HG02798 (cell line): Measurements from ENCODE around the gene PYGB.
A peak's percentile ranks its signal among the peaks of the same experiment; 100 is the strongest.

ENCODE experiments used
- ATAC-seq: cut with Tn5 transposase; IDR thresholded peaks from one replicate; pipeline ENCODE4 v1.9.1; 2021; ENCODE audit warnings: mild to moderate bottlenecking; ENCODE audit not compliant: unreplicated experiment, poor library complexity

Gene PYGB

DNA sequence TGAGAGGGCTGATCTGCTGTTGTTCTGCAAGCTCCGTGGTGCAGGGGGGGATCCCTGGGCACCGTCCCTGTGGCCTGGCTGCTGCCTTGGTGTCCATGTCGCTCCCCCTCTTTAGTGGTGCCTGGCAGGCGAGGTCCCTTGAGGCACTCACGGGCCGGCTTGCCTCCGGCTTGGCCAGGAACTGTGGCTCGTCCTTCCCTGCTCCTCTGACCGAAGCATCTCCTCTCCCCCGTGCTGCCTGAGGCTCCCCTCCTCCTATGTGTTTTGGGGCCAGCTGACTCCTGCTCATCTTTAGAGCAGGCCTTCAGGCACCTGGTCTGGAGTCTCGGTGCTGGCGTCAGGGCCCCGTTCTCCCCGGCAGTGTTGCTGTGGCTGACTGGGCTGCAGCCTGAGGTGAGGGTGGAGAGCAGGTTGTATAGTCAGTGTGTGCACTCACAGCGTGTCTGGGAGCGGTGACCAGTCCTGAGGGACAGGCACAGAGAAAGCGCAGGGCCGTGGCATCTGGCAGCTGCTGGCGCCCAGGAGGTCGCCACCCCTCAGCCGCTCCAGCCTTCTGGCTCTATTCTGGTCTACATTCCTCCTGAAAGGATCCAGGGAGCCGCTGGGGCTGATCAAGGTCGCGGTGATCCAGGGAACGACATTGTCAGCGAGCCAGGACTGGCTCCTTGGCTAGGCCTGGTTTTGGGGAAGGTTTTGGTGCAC, 43.7 kb downstream of the PYGB start:
- ATAC-seq = no peak

DNA sequence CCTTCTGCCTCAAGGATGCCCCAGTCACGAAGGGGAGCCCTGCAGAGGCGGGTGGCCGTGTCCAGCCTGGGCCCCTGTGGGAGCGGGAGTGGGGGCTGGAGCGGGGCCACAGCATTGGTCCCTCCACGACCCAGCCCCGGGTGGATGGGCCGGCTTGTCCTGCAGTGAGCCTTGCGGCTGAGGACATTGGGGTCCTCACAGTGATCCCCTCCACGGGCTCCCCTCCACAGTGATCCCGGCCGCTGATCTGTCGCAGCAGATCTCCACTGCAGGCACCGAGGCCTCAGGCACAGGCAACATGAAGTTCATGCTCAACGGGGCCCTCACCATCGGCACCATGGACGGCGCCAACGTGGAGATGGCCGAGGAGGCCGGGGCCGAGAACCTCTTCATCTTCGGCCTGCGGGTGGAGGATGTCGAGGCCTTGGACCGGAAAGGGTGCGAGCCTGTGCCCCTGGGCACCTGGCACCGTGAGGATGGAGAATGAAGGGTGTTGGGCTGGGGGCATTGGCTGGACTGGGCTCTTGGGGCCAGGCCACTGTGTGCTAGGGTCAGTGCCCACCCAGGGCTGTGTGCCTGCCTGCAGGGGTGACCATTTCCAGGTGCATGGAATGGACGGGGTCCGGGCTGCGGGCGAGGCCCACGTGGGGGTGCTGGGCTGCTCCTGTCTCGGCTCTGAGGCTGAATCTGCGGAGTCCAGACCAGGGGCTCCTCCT, 44.4 kb downstream of the PYGB start:
- no peak for ATAC-seq

DNA sequence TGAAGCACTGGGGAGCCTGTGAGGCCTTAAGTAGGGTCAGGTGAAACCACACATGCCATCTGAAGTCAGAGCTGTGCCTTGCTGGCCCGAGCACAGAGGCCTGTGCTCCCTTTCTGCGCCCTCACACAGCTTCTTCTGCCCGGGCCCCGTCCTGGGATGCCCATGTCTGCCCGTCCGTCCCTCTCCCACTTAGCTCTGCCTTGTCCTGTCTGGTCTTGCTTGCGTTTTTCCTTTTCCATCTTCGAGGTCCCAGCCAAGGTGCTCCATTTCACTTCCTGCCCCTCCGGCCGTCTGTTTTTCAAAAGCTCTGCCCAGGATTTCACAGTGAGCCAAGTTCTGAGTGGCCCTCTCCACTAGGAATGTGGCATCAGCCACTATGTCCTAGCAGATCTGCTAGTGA, 45.6 kb downstream of the PYGB start:
- ATAC-seq = no peak

DNA sequence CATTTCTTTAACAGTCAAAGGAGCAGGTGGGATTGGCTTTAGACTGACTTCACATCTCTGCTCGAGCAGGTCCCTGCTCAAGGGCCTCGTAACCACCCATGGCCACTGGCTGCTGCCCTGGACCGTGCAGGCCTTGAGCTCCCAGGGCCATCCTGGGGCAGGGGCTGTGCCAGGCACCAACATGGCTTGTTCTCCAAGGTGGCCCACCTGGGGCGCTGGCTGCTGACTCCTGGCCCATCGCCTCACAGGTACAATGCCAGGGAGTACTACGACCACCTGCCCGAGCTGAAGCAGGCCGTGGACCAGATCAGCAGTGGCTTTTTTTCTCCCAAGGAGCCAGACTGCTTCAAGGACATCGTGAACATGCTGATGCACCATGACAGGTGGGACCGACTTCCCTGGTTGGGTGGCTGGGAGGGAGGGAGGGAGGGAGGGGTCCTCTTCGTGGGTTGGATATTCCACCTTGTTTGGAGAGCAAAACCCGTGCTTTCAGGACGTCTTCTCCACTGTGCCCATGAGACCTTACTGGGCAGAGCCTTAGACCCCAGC, 46.1 kb downstream of the PYGB start:
- ATAC-seq = no peak

DNA sequence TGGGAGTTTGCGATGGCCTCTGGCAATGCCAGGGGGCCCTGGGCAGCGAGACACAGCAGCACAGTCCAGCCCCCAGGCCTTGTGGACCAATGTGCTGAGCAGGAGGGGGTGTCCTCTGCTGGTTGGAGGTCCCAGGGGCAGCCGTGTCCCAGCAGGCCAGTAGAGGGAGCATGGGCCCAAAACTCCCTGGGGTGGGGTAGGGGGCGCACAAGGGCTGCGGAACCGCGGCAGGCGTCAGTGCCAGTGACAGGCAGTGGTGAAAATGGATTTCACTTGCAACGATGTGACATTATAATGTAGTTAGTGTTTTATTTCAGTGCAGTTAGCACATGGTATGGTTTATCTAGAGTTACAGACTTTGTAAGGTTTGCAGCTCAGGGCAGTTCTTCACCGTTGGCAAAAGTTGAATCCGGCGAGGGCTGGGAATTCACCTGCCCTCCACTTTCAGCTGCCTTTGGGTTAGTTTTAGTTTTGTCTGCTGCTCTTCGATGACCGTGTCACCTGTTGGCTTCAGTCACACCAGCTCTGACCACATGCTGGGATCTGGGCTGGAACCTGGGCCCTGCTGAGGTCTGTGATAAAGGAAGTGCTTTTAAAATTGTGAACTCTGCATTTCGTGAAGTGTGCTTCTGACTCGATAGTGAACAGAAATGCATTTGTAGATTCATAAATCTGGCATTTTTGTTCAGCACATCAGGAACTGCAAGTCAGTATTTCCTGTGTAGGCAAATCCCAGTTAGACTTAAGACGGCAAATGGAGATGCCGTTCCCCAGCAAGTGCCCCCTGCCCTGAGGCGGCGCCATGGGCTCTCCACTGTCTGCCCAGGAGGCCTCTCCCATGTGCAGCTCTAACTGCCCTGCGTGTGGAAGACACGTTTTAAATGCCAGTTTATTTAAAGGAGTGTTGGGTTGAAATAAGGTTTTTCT, 46.8 kb downstream of the PYGB start:
- ATAC-seq = peak; percentile 24

DNA sequence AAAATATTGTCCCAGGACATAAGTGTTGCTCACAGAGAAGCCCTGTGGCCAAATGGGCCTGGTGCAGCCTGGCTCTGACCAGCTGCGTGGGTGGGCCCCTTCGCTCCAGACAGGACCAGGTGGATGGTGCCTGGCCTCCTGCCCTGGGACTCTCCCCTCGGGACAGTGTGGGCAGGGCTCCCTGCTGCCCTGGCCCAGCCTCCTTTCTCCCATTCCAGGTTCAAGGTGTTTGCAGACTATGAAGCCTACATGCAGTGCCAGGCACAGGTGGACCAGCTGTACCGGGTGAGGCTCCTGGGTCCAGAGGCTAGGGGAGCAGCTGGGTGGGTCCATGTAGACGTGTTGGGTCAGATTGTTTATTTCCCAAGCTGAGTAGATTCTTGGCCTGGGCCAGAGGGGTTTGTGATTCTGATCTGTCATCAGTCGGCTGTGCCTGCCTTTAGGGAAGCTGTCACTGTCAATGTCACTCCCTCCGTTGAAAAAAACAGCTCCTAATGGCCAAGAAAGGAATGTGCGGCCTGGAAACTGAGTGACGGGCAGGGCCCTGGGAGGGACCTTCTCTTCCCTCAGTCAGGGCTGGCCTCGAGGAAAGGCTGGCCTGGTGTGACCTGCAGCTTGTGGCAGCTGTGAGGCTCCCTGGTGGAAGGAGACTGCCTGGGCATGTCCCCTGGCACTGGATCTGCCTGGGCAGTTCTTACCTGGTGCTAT, 47.7 kb downstream of the PYGB start:
- no peak for ATAC-seq

DNA sequence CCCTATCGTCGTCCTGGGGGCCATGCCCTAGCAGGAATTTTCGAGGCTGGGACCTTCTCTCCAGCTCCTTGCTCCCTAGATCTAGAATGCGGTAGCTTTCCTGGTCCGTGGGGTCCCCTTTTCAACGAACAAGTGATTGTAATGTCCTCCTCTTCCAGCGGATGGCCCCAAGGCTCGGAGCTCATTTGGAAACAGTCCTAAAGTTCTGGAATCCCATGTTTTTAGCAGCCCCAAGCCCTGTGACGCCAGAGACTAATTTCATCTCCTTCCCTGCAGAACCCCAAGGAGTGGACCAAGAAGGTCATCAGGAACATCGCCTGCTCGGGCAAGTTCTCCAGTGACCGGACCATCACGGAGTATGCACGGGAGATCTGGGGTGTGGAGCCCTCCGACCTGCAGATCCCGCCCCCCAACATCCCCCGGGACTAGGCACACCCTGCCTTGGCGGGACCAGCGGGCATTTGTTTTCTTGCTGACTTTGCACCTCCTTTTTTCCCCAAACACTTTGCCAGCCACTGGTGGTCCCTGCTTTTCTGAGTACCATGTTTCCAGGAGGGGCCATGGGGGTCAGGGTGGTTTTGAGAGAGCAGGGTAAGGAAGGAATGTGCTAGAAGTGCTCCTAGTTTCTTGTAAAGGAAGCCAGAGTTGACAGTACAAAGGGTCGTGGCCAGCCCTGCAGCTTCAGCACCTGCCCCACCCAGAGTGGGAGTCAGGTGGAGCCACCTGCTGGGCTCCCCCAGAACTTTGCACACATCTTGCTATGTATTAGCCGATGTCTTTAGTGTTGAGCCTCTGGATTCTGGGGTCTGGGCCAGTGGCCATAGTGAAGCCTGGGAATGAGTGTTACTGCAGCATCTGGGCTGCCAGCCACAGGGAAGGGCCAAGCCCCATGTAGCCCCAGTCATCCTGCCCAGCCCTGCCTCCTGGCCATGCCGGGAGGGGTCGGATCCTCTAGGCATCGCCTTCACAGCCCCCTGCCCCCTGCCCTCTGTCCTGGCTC, 48.5 kb downstream of the PYGB start:
- peak; percentile 28 for ATAC-seq

DNA sequence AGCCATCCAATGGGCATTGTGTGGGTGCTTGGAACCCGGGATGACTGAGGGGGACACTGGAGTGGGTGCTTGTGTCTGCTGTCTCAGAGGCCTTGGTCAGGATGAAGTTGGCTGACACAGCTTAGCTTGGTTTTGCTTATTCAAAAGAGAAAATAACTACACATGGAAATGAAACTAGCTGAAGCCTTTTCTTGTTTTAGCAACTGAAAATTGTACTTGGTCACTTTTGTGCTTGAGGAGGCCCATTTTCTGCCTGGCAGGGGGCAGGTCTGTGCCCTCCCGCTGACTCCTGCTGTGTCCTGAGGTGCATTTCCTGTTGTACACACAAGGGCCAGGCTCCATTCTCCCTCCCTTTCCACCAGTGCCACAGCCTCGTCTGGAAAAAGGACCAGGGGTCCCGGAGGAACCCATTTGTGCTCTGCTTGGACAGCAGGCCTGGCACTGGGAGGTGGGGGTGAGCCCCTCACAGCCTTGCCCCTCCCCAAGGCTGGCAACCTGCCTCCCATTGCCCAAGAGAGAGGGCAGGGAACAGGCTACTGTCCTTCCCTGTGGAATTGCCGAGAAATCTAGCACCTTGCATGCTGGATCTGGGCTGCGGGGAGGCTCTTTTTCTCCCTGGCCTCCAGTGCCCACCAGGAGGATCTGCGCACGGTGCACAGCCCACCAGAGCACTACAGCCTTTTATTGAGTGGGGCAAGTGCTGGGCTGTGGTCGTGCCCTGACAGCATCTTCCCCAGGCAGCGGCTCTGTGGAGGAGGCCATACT, 49.4 kb downstream of the PYGB start:
- ATAC-seq = peak; percentile 66

DNA sequence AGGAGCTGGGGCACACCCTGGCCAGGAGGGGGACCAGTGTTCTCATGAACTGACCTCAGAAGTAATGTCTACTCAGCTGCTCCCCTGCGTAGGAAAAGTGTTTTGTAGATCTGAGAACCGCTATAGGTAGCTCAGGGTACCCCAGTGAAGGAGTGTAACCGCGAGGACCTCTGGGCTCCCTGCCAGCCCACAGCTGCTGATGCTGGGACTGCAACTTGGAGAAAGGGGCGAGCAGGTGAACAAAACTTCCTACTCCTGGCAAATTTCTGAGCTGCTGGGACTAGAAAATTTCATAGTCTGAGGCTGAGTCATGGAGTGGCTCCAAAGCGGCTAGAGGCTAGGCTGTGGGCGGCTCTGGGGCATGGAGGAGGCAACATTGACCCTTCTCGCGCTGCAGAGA, 51.9 kb downstream of the PYGB start:
- ATAC-seq = no peak

DNA sequence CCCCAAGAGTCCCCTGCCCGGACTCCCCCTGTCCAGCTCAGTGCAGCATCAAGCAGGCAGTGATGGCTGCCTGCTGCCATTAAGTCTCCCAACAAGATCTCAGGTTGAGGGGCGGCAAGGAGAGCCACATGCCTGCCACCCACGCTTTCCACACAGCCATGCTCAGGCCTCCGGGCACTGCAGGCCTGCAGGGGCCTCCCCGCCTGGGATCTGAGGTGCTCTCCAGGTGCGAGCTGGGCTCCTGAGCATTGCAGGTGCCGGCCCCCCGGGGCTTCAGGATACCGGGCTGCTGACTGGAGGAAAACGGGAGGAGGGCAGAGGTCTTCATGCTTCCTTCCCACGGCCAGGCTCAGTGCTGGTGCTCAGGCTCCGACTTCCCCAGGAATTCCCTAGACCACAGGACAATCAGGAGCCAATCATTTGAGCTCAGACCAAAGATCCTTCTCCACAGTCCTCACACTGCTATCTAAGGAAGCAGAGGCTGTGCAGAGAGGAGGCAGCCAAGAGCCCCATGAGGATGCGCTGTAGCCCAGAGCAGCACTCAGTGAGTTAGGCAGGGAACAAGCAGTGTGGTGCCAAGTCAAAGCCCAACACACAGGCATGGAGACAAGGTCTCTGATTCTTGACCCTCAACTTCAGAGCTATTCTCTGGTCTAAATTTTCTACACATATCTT, 52.7 kb downstream of the PYGB start:
- ATAC-seq = no peak

DNA sequence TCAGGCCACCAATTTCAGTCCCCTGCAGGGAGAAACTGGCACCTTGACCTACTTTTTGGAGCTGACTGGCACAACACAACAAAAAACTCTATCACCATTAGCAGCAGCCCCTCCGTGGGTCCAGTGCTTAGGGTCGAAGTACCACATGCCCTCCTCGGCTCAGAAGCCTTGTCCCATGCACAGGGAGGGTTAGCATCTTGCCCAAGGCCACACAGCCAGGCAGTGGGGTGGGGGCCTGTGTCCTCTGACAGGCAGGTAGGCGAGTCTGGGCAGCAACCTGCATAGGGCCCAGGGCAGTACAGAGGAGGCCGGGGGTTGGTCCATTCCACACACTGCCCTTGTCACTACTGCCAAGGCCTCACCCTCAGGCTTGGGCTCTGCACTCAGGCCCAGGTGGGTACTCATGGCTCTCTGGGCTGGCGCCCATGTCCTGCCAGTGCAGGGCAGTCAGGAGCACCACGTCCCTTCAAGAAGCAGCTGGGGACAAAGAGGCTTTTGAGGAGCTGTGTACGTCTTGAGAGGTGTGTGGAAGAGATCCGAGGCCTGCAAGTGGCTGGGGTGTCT, 53.6 kb downstream of the PYGB start:
- no peak for ATAC-seq

DNA sequence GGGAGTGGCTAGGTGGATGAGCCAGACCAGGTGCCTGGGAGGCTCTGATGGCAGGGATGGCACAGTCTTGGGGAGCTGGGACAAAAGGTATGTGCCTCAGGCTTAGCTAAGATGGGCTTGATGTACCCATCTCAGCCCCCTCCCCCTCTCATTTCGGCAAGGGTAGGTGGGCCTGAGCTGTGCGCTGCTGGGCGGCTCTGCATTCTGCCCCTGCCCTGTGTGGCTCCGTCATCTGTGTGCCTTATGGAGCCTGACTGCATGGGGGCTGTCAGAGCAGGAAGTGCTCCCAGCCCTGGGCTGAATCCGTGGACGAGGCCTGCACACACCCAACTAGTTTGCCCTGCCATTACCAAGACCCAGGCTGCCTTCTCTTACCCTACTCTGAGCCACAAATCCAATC, 54.7 kb downstream of the PYGB start:
- ATAC-seq = no peak

DNA sequence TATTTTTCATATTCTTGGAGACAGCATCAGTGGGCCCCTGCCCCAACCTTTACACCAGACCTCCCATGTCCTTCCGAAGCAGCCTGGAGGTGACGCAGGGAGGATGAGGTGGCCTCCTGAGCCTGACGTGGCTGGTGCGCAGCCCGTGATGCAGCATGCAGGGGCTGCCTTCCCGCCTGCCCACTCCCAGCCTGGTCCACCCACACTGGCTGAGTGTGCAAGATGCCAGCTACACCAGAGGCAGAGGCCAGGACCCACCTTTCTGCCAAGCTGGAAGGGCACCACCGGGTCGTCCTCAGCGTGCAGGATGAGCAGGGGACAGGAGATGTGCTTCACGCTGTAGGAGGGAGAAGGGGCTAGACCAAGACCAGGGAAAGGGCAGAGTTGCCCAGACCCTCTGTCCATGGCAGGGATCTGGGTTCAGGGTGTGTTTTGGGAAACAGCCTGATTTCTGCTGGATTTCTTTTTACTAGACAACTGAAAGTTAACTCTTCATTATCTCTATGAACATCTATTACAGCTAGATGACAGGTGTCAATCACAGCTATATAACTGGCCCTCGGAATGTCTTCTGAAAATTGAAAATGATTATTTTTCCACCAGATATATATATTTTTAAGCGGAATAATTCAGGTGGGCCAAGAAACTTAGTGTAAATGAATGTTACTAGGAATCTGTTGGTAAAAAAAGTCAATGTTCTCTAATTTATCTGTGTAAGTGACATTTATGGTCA, 55.6 kb downstream of the PYGB start:
- ATAC-seq = no peak

DNA sequence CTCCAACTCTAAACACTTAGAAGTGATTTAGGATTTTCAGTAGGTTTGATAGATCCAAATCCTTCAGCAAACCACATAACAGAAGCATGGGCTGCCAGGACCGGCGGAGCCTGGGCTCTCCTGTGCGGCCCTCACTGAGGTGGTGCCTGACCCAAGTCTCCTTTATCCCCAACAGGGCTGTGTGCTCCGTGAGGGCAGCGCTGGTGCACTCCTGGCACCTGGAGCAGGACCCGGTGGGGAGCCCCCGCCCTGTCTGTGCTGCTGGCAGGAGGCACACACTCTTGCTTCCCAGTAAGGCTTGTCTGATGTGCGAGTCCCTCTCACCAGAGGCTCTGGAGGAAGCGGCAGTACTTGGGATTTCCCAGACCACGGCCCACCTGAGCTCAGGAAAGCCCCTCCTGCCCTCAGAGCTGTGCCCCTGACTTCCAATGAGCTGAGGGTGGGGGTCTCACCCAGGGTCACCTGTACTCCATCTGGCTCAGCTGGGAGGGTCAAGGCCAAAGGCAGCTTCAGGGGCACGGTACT, 56.2 kb downstream of the PYGB start:
- no peak for ATAC-seq

DNA sequence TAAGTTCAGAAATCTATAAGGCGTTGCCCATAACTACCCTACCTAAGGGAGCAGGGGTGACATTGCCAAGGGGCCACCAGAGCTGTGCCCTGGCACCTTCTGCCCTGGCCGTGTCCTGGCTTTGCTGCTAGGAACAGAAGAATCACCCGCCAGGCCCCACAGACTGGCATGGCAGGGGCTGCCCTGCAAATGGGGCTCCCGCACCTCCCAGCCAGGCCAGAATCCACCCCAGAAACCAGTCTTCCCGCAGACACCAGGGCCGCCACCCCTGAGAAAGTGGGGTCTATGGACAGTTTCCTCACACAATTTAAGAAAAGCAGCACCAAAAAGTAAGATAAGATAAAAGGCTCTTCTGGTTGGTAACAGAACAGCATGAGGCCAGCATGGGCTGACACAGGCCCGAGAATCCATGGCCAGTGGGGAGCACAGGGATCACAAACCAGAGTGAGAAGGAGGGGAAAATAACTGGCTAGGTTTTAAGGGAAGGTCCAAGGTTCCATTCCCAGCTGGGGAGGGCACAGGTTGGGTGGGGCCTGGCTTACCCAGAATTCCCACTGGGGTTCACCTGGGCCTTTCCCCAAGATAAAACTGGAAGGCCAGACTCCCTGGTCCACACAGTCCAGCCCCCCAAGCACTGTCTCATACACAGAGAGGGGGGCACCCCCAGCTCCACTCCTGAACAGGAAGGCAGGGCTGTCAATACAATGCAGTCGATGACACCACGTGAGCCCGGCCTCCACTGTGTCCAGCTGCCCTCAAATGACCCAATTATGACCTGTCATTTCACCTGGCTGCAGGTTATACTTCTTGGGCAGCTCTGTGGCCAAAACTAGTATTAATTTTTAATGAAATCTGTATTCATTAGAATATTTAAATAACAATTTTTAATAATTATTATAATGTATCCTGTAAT, 59.4 kb downstream of the PYGB start:
- ATAC-seq = no peak
